Adipose tissue (tissue), 3 donors: ENCODE results near the gene KDM4C. TPM values are rescaled to one million over a fixed set of nuclear protein-coding genes. Genes with fewer than 3 reads are reported as not detected.

Source experiments
- H3K27ac ChIP-seq: one replicate; pipeline ENCODE4 v1.5.1; 2013; ENCODE audit warnings: low read depth, low read length
- WGBS, 3 donors: extraction: QIAGEN DNeasy Blood & Tissue Kit; methylation state at CpG; one replicate each; pipeline ENCODE4 v1.1.7; 2013; 5-methylcytosine and 5-hydroxymethylcytosine counted together
- polyA plus RNA-seq, 3 donors: library from polyadenylated mRNA; stranded (reverse); fragments of 200-250 nt; gene quantifications; one replicate each; pipeline ENCODE4 v1.2.3, GENCODE V29; 2013
- donor health status: healthy with polysubstance abuse.
- donor health status: Bipolar disorder and iron deficiency.
- donor health status: healthy.

KDM4C gene
- polyA plus RNA-seq, 3 donors, result 7.2 to 9.6 (median 8.7) TPM

GRCh38 chr9:7121055-7121454, 363.3 kb downstream of the KDM4C start:
- H3K27ac ChIP-seq, result no peak overlapping the region
- 86 to 91% (median 90%) methylated on average over 2 of the region's 2 CpGs for WGBS, 3 donors

GRCh38 chr9:7121664-7122063, 363.9 kb downstream of the KDM4C start:
- WGBS, 3 donors, result 97 to 100% (median 100%) methylated on average over 1 of the region's 1 CpG

GRCh38 chr9:7123743-7124142, 366.0 kb downstream of the KDM4C start:
- no peak overlapping the region for H3K27ac ChIP-seq
- 94 to 98% (median 96%) methylated on average over 4 of the region's 4 CpGs for WGBS, 3 donors

More at GRCh38 chr9:7121664-7122063, 363.9 kb downstream of the KDM4C start:
- H3K27ac ChIP-seq, result no peak overlapping the region

DNA sequence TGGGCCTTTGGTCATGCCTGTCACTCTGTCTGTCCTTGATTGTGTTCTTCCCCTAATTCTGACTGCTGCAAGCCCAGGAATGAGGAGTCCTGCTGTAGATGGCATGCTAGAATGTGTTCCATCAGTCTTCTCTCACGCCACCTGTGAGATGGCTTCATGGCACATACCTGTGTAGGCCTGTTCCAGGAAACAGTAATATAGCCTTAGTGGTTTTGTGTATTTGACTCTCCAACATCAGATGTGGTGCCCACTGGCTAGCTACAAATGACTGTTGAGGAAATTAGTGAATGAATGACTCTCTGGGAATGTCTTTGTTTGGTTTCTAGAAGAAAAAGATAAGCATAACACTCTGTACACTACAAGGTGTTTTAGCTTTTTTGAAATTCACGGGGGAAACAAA, 367.5 kb downstream of the KDM4C start:
- WGBS, 3 donors, result 80 to 97% (median 96%) methylated on average over 2 of the region's 2 CpGs
- no peak overlapping the region for H3K27ac ChIP-seq

DNA sequence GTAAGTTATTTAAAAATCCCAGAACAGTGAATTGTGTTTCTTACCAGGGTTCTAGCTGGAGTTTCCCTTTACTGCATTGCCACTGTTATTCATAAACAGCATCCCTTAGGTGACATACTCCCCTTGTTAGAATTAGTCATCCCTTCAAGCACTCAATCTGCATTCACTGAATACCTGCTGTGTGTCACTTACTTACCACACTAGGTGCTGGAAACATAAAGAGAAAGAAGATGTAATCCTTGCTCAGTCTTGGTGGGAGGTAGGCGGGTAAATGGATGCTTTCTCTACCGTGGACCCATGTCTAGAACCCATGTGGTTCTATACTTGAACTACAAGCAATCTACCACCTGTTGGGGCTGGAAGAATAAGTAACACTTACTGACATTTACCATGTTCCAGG, 371.6 kb downstream of the KDM4C start:
- no peak overlapping the region for H3K27ac ChIP-seq
- WGBS, 3 donors, result 39 to 72% (median 64%) methylated on average over 2 of the region's 2 CpGs

DNA sequence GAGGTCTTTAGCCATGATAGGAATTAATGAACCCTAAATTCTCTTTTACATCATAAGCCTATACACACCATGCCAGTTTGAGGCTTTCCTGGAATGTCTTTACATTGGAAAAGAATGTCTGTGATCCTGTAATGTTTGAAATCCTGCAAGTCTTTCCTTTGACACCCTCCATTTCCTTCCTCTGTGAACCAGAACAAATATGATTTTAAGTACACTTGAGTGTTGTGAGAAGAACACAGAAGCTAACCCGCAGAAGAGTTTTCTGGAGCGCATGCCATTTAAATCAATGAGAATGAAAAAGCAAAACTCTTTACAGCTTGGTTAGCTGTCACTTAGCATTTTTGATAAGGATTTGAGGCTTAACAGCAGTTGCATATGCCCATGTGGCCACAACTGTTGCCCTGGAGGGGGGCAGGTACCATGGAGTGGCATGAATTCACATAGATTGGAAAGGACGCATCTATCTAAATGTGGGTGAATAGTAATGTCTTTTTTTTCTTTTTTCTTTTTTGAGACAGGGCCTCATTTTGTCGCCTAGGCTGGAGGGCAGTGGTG, 372.6 kb downstream of the KDM4C start:
- H3K27ac ChIP-seq, result no peak overlapping the region
- WGBS, 3 donors, result 88 to 94% (median 92%) methylated on average over 4 of the region's 4 CpGs

DNA sequence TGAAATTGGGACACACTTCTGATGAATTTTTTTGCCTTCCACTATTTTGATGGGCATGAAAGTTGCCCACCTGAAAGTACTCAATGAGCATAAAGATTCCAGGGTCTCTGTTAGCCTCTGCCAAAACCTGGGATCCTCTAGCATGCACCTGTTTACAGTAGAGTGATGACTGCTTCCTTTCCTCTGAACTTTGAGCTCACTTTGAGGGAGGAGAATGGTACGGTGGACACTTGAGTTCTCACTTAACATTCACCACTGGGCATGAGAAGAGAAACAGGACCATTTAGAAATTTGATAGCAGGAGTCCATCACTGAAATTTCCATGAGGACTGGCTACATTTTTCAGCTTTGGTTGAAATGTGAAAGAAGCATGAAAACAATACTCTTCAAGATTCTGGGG, 374.8 kb downstream of the KDM4C start:
- WGBS, 3 donors, result 0 to 44% (median 0%) methylated on average over 1 of the region's 1 CpG
- H3K27ac ChIP-seq, result no peak overlapping the region

DNA sequence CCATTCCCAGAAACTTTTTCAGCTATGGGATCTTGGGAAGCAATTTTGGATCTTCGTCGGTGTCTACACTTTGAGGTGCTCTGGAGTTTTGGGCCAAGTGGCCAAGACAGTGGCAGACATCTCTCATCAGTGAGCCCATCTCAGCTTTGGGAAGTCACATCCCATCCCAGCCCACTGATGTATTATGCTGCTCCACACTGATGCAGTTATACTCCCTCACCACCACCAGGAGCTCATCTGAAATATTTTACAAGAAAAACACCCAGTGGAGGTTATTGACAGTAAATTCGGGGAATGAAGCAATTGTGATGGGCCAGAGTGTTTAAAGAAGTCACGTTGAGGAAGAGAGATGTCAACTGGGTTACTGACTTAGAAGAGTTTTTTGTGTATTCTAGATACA, 378.0 kb downstream of the KDM4C start:
- 88 to 92% (median 91%) methylated on average over 4 of the region's 4 CpGs for WGBS, 3 donors
- no peak overlapping the region for H3K27ac ChIP-seq

- no peak overlapping the region for H3K27ac ChIP-seq
These were observed 379.3 kb downstream of the KDM4C start for GRCh38 chr9:7137040-7137439.

GRCh38 chr9:7137571-7137970, 379.8 kb downstream of the KDM4C start:
- WGBS, 3 donors, result 87 to 91% (median 90%) methylated on average over 5 of the region's 5 CpGs
- H3K27ac ChIP-seq, result no peak overlapping the region

More at GRCh38 chr9:7137040-7137439, 379.3 kb downstream of the KDM4C start:
- 76 to 93% (median 90%) methylated on average over 6 of the region's 6 CpGs for WGBS, 3 donors

- 96 to 99% (median 97%) methylated on average over 4 of the region's 4 CpGs for WGBS, 3 donors
- no peak overlapping the region for H3K27ac ChIP-seq
These were observed 382.1 kb downstream of the KDM4C start for GRCh38 chr9:7139886-7140285.

DNA sequence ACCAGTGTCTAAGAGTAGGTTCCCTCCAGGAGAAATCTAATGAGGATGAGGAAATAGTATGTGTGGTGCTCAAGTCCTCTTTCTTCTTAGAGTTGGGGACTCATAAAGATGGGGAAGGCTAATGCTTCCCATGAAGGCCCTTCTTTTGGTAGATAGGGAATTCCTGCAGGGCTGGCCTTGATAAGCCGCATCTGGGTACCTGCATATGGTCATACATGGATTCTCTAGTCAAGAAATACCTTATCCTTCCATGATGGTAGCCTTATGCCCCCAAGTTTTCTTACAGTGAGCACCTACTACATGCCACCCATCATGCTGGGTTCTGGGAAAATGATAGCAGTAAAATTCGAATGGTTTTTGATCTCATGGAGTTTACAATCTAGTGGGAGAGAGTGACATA, 382.6 kb downstream of the KDM4C start:
- no peak overlapping the region for H3K27ac ChIP-seq
- 93 to 98% (median 97%) methylated on average over 2 of the region's 2 CpGs for WGBS, 3 donors

DNA sequence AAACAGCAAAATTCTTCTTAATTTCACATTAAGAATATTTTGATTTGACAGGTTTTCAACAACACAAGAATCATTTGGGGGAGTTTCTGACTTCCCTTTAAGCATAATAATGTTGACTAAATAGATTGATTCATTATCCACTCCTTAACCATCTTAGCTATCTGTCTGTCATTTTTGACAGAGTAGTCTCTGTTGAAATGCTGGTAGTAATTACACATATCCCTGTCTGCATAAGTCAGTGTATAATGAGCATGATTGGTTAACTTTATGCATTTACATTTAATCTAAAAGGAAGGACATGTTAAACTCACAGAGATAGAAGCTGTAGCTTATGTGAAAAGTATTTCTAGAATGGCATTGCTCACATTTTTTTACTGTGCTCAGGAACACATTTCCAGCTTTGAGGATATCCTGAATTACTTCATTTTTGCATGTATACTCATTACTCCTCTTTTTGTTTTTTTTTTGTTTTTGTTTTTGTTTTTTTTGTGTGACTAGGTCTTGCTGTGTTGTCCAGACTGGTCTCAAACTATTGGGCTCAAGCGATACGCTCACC, 385.9 kb downstream of the KDM4C start:
- 97 to 100% (median 100%) methylated on average over 2 of the region's 2 CpGs for WGBS, 3 donors
- no peak overlapping the region for H3K27ac ChIP-seq

GRCh38 chr9:7144265-7145046, 386.7 kb downstream of the KDM4C start:
- 94 to 97% (median 96%) methylated on average over 10 of the region's 10 CpGs for WGBS, 3 donors
- H3K27ac ChIP-seq, result no peak overlapping the region

DNA sequence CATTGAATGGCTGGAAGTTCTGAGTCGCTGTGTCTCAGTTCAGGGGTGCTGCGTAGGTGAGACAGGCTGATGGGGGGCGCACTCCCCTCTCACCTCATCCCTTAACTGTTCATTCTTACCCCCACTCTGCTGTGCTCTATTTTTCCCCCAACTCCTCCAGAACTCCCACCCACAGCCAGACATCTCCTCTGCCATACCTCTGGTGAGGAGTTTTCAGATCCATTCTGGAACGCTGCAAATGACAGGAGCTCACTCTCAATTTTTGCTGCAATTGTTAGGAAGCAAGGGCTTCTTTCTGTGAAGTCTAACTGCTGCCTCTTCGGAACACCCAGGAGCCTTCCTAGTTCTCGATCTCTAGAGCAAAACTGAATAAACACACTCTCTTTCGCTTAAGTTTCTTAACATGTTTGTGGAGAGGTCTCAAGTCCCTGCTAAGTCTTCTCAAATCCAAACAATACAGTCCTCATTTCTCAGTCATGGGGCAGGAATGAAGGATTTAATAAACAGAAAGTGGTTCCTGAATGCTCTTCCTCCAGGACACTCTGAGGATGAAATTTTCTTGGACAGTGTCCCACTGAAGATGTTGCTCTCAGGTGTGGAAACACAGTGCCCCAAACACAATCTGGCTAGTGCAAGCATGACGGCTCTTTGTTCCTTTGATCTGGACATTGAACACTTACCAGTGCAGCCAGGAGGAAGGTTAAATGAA, 387.7 kb downstream of the KDM4C start:
- H3K27ac ChIP-seq, result no peak overlapping the region
- 87 to 94% (median 92%) methylated on average over 8 of the region's 8 CpGs for WGBS, 3 donors

- WGBS, 3 donors, result 71 to 73% (median 72%) methylated on average over 5 of the region's 5 CpGs
- no peak overlapping the region for H3K27ac ChIP-seq
These were observed 388.8 kb downstream of the KDM4C start for GRCh38 chr9:7146582-7146981.

GRCh38 chr9:7147121-7148090, 389.6 kb downstream of the KDM4C start:
- no peak overlapping the region for H3K27ac ChIP-seq
- WGBS, 3 donors, result 82 to 86% (median 84%) methylated on average over 14 of the region's 14 CpGs

- WGBS, 3 donors, result 95 to 97% (median 97%) methylated on average over 7 of the region's 7 CpGs
- no peak overlapping the region for H3K27ac ChIP-seq
These were observed 390.5 kb downstream of the KDM4C start for GRCh38 chr9:7148243-7148765.
